Ishikawa (cell line): ENCODE data around the gene TRMT61B.

Source experiments
- CEBPB ChIP-seq: IDR thresholded peaks from 2 replicates; pipeline ENCODE4 v1.6.1; 2012
- CREB1 ChIP-seq: IDR thresholded peaks from 2 replicates; pipeline ENCODE4 v1.6.1; 2012; ENCODE audit warnings: low read depth
- EP300 ChIP-seq: IDR thresholded peaks from 2 replicates; pipeline ENCODE4 v1.6.1; 2012; ENCODE audit warnings: borderline replicate concordance
- FOXM1 ChIP-seq: IDR thresholded peaks from 2 replicates; pipeline ENCODE4 v1.6.1; 2012; ENCODE audit warnings: low read depth, borderline replicate concordance
- NFIC ChIP-seq: IDR thresholded peaks from 2 replicates; pipeline ENCODE4 v1.6.1; 2012
- TAF1 ChIP-seq: IDR thresholded peaks from 2 replicates; pipeline ENCODE4 v1.6.1; 2012; ENCODE audit warnings: low read depth, mild to moderate bottlenecking
- TF ChIP-seq, protein P1 (sequence below): IDR thresholded peaks from 2 replicates; pipeline ENCODE4 v1.6.1; 2012; ENCODE audit warnings: low read depth, mild to moderate bottlenecking
- TF ChIP-seq, protein P2 (sequence below): IDR thresholded peaks from 2 replicates; pipeline ENCODE4 v1.6.1; 2012
- TF ChIP-seq, protein P3 (sequence below): IDR thresholded peaks from 2 replicates; pipeline ENCODE4 v1.6.1; 2012

DNA sequence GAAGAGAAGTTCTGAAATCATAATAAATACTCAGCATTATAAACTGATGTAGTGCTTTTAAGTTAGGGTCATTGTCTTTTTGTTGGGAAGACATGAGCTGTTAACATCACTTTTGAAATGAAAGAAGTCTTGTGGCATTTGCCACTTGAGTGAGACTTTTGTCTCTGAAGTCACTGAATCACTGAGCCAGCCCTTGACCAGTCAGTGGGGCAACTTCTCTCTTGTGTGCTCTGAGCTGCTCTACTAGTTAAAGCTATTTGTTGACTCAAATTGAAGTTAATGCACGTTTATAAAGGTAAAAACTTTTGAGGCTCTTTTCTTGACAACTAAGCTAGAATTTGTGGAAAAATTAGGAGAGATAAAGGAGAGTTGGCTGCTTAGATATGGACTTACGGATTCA, 31.1 kb upstream of the TRMT61B start:
- no peak for TF ChIP-seq NFIC
- no peak for TF ChIP-seq CEBPB
- TF ChIP-seq, protein P1, sequence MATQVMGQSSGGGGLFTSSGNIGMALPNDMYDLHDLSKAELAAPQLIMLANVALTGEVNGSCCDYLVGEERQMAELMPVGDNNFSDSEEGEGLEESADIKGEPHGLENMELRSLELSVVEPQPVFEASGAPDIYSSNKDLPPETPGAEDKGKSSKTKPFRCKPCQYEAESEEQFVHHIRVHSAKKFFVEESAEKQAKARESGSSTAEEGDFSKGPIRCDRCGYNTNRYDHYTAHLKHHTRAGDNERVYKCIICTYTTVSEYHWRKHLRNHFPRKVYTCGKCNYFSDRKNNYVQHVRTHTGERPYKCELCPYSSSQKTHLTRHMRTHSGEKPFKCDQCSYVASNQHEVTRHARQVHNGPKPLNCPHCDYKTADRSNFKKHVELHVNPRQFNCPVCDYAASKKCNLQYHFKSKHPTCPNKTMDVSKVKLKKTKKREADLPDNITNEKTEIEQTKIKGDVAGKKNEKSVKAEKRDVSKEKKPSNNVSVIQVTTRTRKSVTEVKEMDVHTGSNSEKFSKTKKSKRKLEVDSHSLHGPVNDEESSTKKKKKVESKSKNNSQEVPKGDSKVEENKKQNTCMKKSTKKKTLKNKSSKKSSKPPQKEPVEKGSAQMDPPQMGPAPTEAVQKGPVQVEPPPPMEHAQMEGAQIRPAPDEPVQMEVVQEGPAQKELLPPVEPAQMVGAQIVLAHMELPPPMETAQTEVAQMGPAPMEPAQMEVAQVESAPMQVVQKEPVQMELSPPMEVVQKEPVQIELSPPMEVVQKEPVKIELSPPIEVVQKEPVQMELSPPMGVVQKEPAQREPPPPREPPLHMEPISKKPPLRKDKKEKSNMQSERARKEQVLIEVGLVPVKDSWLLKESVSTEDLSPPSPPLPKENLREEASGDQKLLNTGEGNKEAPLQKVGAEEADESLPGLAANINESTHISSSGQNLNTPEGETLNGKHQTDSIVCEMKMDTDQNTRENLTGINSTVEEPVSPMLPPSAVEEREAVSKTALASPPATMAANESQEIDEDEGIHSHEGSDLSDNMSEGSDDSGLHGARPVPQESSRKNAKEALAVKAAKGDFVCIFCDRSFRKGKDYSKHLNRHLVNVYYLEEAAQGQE, result no peak
- TF ChIP-seq TAF1, result no peak
- TF ChIP-seq, protein P2, sequence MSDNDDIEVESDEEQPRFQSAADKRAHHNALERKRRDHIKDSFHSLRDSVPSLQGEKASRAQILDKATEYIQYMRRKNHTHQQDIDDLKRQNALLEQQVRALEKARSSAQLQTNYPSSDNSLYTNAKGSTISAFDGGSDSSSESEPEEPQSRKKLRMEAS, result no peak
- TF ChIP-seq, protein P3, sequence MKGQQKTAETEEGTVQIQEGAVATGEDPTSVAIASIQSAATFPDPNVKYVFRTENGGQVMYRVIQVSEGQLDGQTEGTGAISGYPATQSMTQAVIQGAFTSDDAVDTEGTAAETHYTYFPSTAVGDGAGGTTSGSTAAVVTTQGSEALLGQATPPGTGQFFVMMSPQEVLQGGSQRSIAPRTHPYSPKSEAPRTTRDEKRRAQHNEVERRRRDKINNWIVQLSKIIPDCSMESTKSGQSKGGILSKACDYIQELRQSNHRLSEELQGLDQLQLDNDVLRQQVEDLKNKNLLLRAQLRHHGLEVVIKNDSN, result no peak
- TF ChIP-seq EP300, result no peak
- TF ChIP-seq FOXM1, result no peak
- no peak for TF ChIP-seq CREB1
